ENCODE measurements around the gene ACTN2. TPM values are rescaled to one million over a fixed set of nuclear protein-coding genes. Genes with fewer than 3 reads are reported as not detected.
A peak's percentile ranks its signal among the peaks of the same experiment; 100 is the strongest.

ACTN2 gene
- total and polyA plus RNA-seq, 3 experiments from 2014 or later: not detected

- H3K9me3 Mint-ChIP-seq: no peaks in the 10 kb centered on the region
- H3K27ac Mint-ChIP-seq: no peak overlapping the region
- no peak overlapping the region for H3K4me3 Mint-ChIP-seq
- H3K27ac ChIP-seq (ENCODE audit: low read depth, low read length): no peak overlapping the region
- ChIA-PET POLR2A (interaction anchor here (0.5 kb wide), 1 partner anchor 168 kb away, joined by 3 read pairs; no protein-coding TSS in a partner anchor), CTCF (interaction anchor here (1.6 kb wide), 1 partner anchor 9 kb away, joined by 7 read pairs; no protein-coding TSS in a partner anchor)
- no peaks in the 10 kb centered on the region for H3K36me3 Mint-ChIP-seq
- no peak for DNase-seq
- H3K4me1 ChIP-seq (ENCODE audit: insufficient read depth, low read length): no peaks in the 10 kb centered on the region
- peaks cover 3% of the 10 kb centered on the region for H3K27me3 ChIP-seq (ENCODE audit: insufficient read depth, low read length, poor library complexity, severe bottlenecking)
- no peak overlapping the region for H3K4me3 ChIP-seq (ENCODE audit: low read length)
- peaks cover 9 to 54% of the 10 kb centered on the region in 2 donors for H3K27me3 Mint-ChIP-seq
- H3K36me3 ChIP-seq (ENCODE audit: insufficient read depth, low read length): no peaks in the 10 kb centered on the region
- H3K4me1 Mint-ChIP-seq: no peaks in the 10 kb centered on the region
- H3K9me3 ChIP-seq (ENCODE audit: low read length): no peaks in the 10 kb centered on the region
These were observed 82.3 kb downstream of the ACTN2 start for GRCh38 chr1:236768601-236769000.

GRCh38 chr1:236773919-236774318, 87.6 kb downstream of the ACTN2 start:
- Histone ChIP-seq H3K4me1 (ENCODE audit: insufficient read depth, low read length) (no peaks in the 10 kb centered on the region), H3K36me3 (ENCODE audit: insufficient read depth, low read length) (no peaks in the 10 kb centered on the region), H3K27me3 (ENCODE audit: insufficient read depth, low read length, poor library complexity, severe bottlenecking) (peaks cover 3% of the 10 kb centered on the region), H3K27ac (ENCODE audit: low read depth, low read length) (no peak overlapping the region), H3K4me3 (ENCODE audit: low read length) (no peak overlapping the region), H3K9me3 (ENCODE audit: low read length) (no peaks in the 10 kb centered on the region)
- no peak for DNase-seq
- Mint-ChIP-seq H3K27me3 (peaks cover 12 to 63% of the 10 kb centered on the region in 2 donors), H3K4me1 (no peaks in the 10 kb centered on the region), H3K4me3 (no peak overlapping the region), H3K27ac (no peak overlapping the region), H3K9me3 (peaks cover 7 to 14% (median 8%) of the 10 kb centered on the region in 5 donors), H3K36me3 (peaks cover 0 to 15% (median 0%) of the 10 kb centered on the region in 3 donors)
- ChIA-PET CTCF (interaction anchor here (1.2 kb wide), 1 partner anchor 14 kb away, joined by 5 read pairs; no protein-coding TSS in a partner anchor), POLR2A (no interaction called here)

- no peak overlapping the region for H3K4me3 Mint-ChIP-seq
- peaks cover 3% of the 10 kb centered on the region for H3K27me3 ChIP-seq (ENCODE audit: insufficient read depth, low read length, poor library complexity, severe bottlenecking)
- ChIA-PET CTCF (no interaction called here), POLR2A (no interaction called here)
- H3K36me3 Mint-ChIP-seq: peaks cover 0 to 22% (median 2%) of the 10 kb centered on the region in 3 donors
- no peak overlapping the region for H3K4me3 ChIP-seq (ENCODE audit: low read length)
- no peaks in the 10 kb centered on the region for H3K9me3 ChIP-seq (ENCODE audit: low read length)
- no peak overlapping the region for H3K27ac Mint-ChIP-seq
- H3K36me3 ChIP-seq (ENCODE audit: insufficient read depth, low read length): no peaks in the 10 kb centered on the region
- peaks cover 12 to 24% (median 14%) of the 10 kb centered on the region in 5 donors for H3K9me3 Mint-ChIP-seq
- H3K27me3 Mint-ChIP-seq: peaks cover 22 to 63% of the 10 kb centered on the region in 2 donors
- no peak overlapping the region for H3K27ac ChIP-seq (ENCODE audit: low read depth, low read length)
- DNase-seq: no peak
- no peaks in the 10 kb centered on the region for H3K4me1 Mint-ChIP-seq
- no peaks in the 10 kb centered on the region for H3K4me1 ChIP-seq (ENCODE audit: insufficient read depth, low read length)
These were observed 88.6 kb downstream of the ACTN2 start for GRCh38 chr1:236774926-236775325.

- Histone ChIP-seq H3K36me3 (ENCODE audit: insufficient read depth, low read length) (no peaks in the 10 kb centered on the region), H3K4me3 (ENCODE audit: low read length) (no peak overlapping the region), H3K9me3 (ENCODE audit: low read length) (no peaks in the 10 kb centered on the region), H3K27ac (ENCODE audit: low read depth, low read length) (no peak overlapping the region), H3K4me1 (ENCODE audit: insufficient read depth, low read length) (no peaks in the 10 kb centered on the region), H3K27me3 (ENCODE audit: insufficient read depth, low read length, poor library complexity, severe bottlenecking) (no peaks in the 10 kb centered on the region)
- H3K4me3 Mint-ChIP-seq: no peak overlapping the region
- no peak for DNase-seq
- H3K9me3 Mint-ChIP-seq: peaks cover 12 to 24% (median 14%) of the 10 kb centered on the region in 5 donors
- ChIA-PET CTCF (no interaction called here), POLR2A (interaction anchor here (0.6 kb wide), 1 partner anchor 262 kb away, joined by 4 read pairs; no protein-coding TSS in a partner anchor)
- peaks cover 0 to 22% (median 2%) of the 10 kb centered on the region in 3 donors for H3K36me3 Mint-ChIP-seq
- H3K27ac Mint-ChIP-seq: no peak overlapping the region
- H3K4me1 Mint-ChIP-seq: no peaks in the 10 kb centered on the region
- peaks cover 19 to 50% of the 10 kb centered on the region in 2 donors for H3K27me3 Mint-ChIP-seq
These were observed 93.0 kb downstream of the ACTN2 start for GRCh38 chr1:236779312-236779711.

- ChIA-PET CTCF (no interaction called here), POLR2A (no interaction called here)
- Histone ChIP-seq H3K36me3 (ENCODE audit: insufficient read depth, low read length) (no peaks in the 10 kb centered on the region), H3K4me1 (ENCODE audit: insufficient read depth, low read length) (no peaks in the 10 kb centered on the region), H3K9me3 (ENCODE audit: low read length) (no peaks in the 10 kb centered on the region), H3K27me3 (ENCODE audit: insufficient read depth, low read length, poor library complexity, severe bottlenecking) (no peaks in the 10 kb centered on the region), H3K27ac (ENCODE audit: low read depth, low read length) (no peak overlapping the region), H3K4me3 (ENCODE audit: low read length) (no peak overlapping the region)
- peaks cover 0 to 2% (median 0%) of the 10 kb centered on the region in 5 donors for H3K9me3 Mint-ChIP-seq
- H3K27ac Mint-ChIP-seq: no peak overlapping the region
- H3K4me1 Mint-ChIP-seq: no peaks in the 10 kb centered on the region
- no peak for DNase-seq
- H3K4me3 Mint-ChIP-seq: no peak overlapping the region
- no peaks in the 10 kb centered on the region for H3K36me3 Mint-ChIP-seq
- peaks cover 9 to 12% of the 10 kb centered on the region in 2 donors for H3K27me3 Mint-ChIP-seq
These were observed 99.2 kb downstream of the ACTN2 start for GRCh38 chr1:236785477-236785876.

- Mint-ChIP-seq H3K4me1 (no peaks in the 10 kb centered on the region), H3K27ac (no peak overlapping the region), H3K27me3 (peaks cover 8 to 10% of the 10 kb centered on the region in 2 donors), H3K9me3 (peaks cover 0 to 2% (median 0%) of the 10 kb centered on the region in 5 donors), H3K4me3 (no peak overlapping the region), H3K36me3 (no peaks in the 10 kb centered on the region)
- Histone ChIP-seq H3K27ac (ENCODE audit: low read depth, low read length) (no peak overlapping the region), H3K4me3 (ENCODE audit: low read length) (no peak overlapping the region), H3K4me1 (ENCODE audit: insufficient read depth, low read length) (no peaks in the 10 kb centered on the region), H3K27me3 (ENCODE audit: insufficient read depth, low read length, poor library complexity, severe bottlenecking) (no peaks in the 10 kb centered on the region), H3K9me3 (ENCODE audit: low read length) (no peaks in the 10 kb centered on the region), H3K36me3 (ENCODE audit: insufficient read depth, low read length) (no peaks in the 10 kb centered on the region)
- DNase-seq: no peak
- ChIA-PET CTCF (interaction anchor here (1.2 kb wide), 1 partner anchor 14 kb away, joined by 4 read pairs; no protein-coding TSS in a partner anchor), POLR2A (no interaction called here)
These were observed 100.2 kb downstream of the ACTN2 start for GRCh38 chr1:236786453-236786852.

GRCh38 chr1:236794585-236795034, 108.3 kb downstream of the ACTN2 start:
- H3K4me3 ChIP-seq (ENCODE audit: low read length): peak overlapping the region; percentile 73
- CTCF ChIA-PET: interaction anchor here (1.0 to 1.3 kb wide), 2 partner anchors 16 to 25 kb away, joined by 3 read pairs; no protein-coding TSS in a partner anchor
- H3K9me3 ChIP-seq (ENCODE audit: low read length): no peaks in the 10 kb centered on the region
- H3K27me3 ChIP-seq (ENCODE audit: insufficient read depth, low read length, poor library complexity, severe bottlenecking): no peaks in the 10 kb centered on the region
- Mint-ChIP-seq H3K4me3 (peak overlapping the region; percentile 93 to 98 (median 93)), H3K27ac (peak overlapping the region; percentile 95 to 99 (median 97)), H3K4me1 (peaks cover 27 to 47% (median 37%) of the 10 kb centered on the region in 3 donors), H3K36me3 (peaks cover 0 to 17% (median 0%) of the 10 kb centered on the region in 3 donors), H3K9me3 (no peaks in the 10 kb centered on the region), H3K27me3 (peaks cover 6 to 12% of the 10 kb centered on the region in 2 donors)
- H3K4me1 ChIP-seq (ENCODE audit: insufficient read depth, low read length): peaks cover 23% of the 10 kb centered on the region
- POLR2A ChIA-PET: interaction anchor here (0.9 to 1.0 kb wide), 2 partner anchors 11 to 190 kb away, joined by 3 to 5 read pairs; partner anchors contain the start of gene HEATR1
- no peak for DNase-seq
- H3K36me3 ChIP-seq (ENCODE audit: insufficient read depth, low read length): no peaks in the 10 kb centered on the region
- peak overlapping the region; percentile 99 for H3K27ac ChIP-seq (ENCODE audit: low read depth, low read length)

GRCh38 chr1:236795035-236795756, 108.9 kb downstream of the ACTN2 start, which contains the start of gene MTR:
Gene MTR (plus strand): TSS chr1:236795292. CDS start chr1:236795704, 412 bp downstream.
- H3K4me3 Mint-ChIP-seq: peak within 1 kb of the TSS; percentile 93 to 98 (median 93)
- H3K27ac ChIP-seq (ENCODE audit: low read depth, low read length): peak within 1 kb of the TSS; percentile 99
- H3K4me1 ChIP-seq (ENCODE audit: insufficient read depth, low read length): peaks cover 24% of the 10 kb centered on the region
- no peaks in the 10 kb centered on the region for H3K36me3 ChIP-seq (ENCODE audit: insufficient read depth, low read length)
- H3K4me1 Mint-ChIP-seq: peaks cover 31 to 52% (median 42%) of the 10 kb centered on the region in 3 donors
- H3K9me3 ChIP-seq (ENCODE audit: low read length): no peaks in the 10 kb centered on the region
- H3K27me3 ChIP-seq (ENCODE audit: insufficient read depth, low read length, poor library complexity, severe bottlenecking): no peaks in the 10 kb centered on the region
- peak; percentile 91 to 97 (median 94) for DNase-seq
- peaks cover 6 to 12% of the 10 kb centered on the region in 2 donors for H3K27me3 Mint-ChIP-seq
- no peaks in the 10 kb centered on the region for H3K9me3 Mint-ChIP-seq
- ChIA-PET CTCF (interaction anchor here (1.0 to 1.3 kb wide), 2 partner anchors 16 to 25 kb away, joined by 3 read pairs; no protein-coding TSS in a partner anchor), POLR2A (interaction anchor here (0.9 to 1.0 kb wide), 2 partner anchors 11 to 190 kb away, joined by 3 to 5 read pairs; partner anchors contain the start of gene HEATR1)
- peak within 1 kb of the TSS; percentile 95 to 99 (median 97) for H3K27ac Mint-ChIP-seq
- H3K4me3 ChIP-seq (ENCODE audit: low read length): peak within 1 kb of the TSS; percentile 73
- H3K36me3 Mint-ChIP-seq: peaks cover 0 to 21% (median 3%) of the 10 kb centered on the region in 3 donors
